Measurements from ENCODE around the gene GAMT. TPM values are rescaled to one million over a fixed set of nuclear protein-coding genes. Genes with fewer than 3 reads are reported as not detected.

GAMT gene
- total RNA-seq, 2 donors from 2014 or later = 38.4 to 49.6 TPM

DNA sequence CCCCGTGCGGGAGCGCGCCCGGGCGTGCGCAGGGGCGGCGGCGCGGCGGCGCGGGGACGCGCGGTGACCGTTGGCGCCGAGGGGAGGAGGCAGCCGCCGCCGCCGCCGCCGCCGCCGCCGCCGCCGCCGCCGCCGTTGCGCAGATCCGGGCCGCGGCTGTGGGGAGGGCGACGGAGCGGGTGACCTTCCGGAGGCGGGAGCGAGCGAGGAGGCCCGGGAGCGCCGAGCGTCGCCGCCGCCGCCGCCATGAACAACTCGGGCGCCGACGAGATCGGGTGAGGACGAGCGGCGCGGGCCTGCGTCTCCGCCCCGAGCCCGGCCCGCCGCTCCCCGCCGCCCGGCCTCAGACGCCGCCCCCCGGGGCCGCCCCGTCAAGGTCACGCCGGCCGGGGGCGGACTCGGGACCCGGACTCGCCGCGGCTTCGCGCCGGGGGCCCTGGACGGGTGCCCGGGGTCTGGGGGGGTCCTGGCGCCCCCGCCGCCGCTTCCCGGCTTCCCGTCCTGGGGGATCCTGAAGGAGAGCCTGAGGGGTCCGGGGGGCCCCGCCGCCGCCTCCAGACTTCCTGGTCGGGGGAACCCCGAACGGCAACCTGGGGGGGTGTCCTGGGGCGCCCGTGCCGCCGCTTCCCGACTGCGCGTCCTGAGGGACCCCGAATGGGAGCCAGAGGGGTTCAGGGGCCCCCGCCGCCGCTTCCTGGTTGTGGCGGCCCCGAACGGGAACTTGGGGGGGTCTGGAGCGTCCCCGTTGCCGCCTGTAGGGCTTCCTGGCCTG lies 6.4 kb upstream of the GAMT start, which contains the start of gene DAZAP1:
DAZAP1 (plus strand) TSS at position 59 of the 772 bp plus-strand sequence; CDS start at position 247, 188 bp downstream.
- Mint-ChIP-seq H3K36me3 (ENCODE audit: low read depth) (peaks cover 22% of the 10 kb centered on the region), H3K9me3 (no peaks in the 10 kb centered on the region), H3K27me3 (ENCODE audit: insufficient read depth) (no peaks in the 10 kb centered on the region), H3K4me1 (peaks cover 25% of the 10 kb centered on the region), H3K4me3 (peak within 1 kb of the TSS; percentile 89), H3K27ac (no peak within 1 kb of the TSS)
- H3K4me1 ChIP-seq (ENCODE audit: control insufficient read depth, insufficient read depth, low read length) = peaks cover 7% of the 10 kb centered on the region
- no peaks in the 10 kb centered on the region for H3K9me3 ChIP-seq (ENCODE audit: control insufficient read depth, low read length)
- no peak for DNase-seq
- H3K36me3 ChIP-seq (ENCODE audit: control insufficient read depth, insufficient read depth, low read length) = peaks cover 9% of the 10 kb centered on the region
- no peaks in the 10 kb centered on the region for H3K27me3 ChIP-seq (ENCODE audit: control insufficient read depth, insufficient read depth, low read length, poor library complexity, severe bottlenecking)
- H3K9ac ChIP-seq (ENCODE audit: extremely low read depth, low read length, poor library complexity, severe bottlenecking) = peak within 1 kb of the TSS; percentile 83
- peak within 1 kb of the TSS; percentile 32 for H3K27ac ChIP-seq (ENCODE audit: low read depth, low read length)
- H3K4me3 ChIP-seq (ENCODE audit: low read length) = peak within 1 kb of the TSS; percentile 93
- WGBS, 2 experiments (ENCODE audit: insufficient coverage in 1 of 2, insufficient read length in 1 of 2) = 0% methylated on average over 29 to 106 of the region's 121 CpGs
- TF ChIP-seq, protein P1, sequence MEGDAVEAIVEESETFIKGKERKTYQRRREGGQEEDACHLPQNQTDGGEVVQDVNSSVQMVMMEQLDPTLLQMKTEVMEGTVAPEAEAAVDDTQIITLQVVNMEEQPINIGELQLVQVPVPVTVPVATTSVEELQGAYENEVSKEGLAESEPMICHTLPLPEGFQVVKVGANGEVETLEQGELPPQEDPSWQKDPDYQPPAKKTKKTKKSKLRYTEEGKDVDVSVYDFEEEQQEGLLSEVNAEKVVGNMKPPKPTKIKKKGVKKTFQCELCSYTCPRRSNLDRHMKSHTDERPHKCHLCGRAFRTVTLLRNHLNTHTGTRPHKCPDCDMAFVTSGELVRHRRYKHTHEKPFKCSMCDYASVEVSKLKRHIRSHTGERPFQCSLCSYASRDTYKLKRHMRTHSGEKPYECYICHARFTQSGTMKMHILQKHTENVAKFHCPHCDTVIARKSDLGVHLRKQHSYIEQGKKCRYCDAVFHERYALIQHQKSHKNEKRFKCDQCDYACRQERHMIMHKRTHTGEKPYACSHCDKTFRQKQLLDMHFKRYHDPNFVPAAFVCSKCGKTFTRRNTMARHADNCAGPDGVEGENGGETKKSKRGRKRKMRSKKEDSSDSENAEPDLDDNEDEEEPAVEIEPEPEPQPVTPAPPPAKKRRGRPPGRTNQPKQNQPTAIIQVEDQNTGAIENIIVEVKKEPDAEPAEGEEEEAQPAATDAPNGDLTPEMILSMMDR (conservative IDR thresholded peaks at IDR 0.05) = no peak

DNA sequence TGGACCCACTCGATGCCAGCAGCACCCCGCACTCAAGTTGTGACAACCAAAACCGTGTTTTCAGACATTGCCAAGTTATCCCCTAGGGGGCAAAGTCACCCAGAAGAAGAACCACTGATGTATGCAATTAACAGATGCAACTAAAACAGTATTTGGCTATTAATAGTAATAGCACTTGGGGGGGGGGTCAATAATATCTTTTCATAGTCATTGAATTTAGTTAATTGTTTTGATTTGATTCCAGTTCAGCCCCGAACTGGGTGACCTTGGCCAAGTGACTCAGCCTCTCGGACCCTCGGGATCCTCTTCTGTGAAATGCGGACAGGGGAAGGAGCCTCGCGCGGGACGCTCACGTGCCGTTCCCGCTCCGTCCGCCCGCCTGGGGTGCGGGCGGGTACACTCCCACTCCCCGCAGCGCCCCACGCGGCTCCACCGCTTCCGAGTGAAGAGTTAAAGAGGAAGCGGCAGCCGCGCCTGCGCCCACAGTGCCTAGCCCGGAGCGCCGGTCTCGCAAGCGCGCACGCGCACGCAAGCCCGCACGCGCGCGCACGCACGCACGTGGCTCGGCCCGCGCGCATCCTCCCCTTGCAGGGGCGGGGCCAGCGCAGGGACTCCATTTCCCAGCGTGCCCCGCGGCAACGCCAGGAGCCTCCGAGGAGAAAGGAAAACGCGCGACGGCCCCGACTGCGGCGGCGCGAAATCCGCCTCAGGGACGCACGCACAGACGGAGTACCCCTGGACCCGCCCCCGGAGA lies 5.6 kb upstream of the GAMT start:
- Mint-ChIP-seq H3K27ac (no peak overlapping the region), H3K4me1 (peaks cover 25% of the 10 kb centered on the region), H3K36me3 (ENCODE audit: low read depth) (peaks cover 20% of the 10 kb centered on the region), H3K9me3 (no peaks in the 10 kb centered on the region), H3K27me3 (ENCODE audit: insufficient read depth) (no peaks in the 10 kb centered on the region), H3K4me3 (peak overlapping the region; percentile 89)
- peaks cover 7% of the 10 kb centered on the region for H3K4me1 ChIP-seq (ENCODE audit: control insufficient read depth, insufficient read depth, low read length)
- H3K9ac ChIP-seq (ENCODE audit: extremely low read depth, low read length, poor library complexity, severe bottlenecking) = no peak overlapping the region
- H3K4me3 ChIP-seq (ENCODE audit: low read length) = peak overlapping the region; percentile 89
- no peaks in the 10 kb centered on the region for H3K9me3 ChIP-seq (ENCODE audit: control insufficient read depth, low read length)
- 1% methylated on average over 36 to 72 of the region's 72 CpGs for WGBS, 2 experiments (ENCODE audit: insufficient coverage in 1 of 2, insufficient read length in 1 of 2)
- TF ChIP-seq, protein P1 (conservative IDR thresholded peaks at IDR 0.05) = peak; percentile 77
- peak; percentile 99 for DNase-seq
- H3K36me3 ChIP-seq (ENCODE audit: control insufficient read depth, insufficient read depth, low read length) = peaks cover 9% of the 10 kb centered on the region
- H3K27ac ChIP-seq (ENCODE audit: low read depth, low read length) = no peak overlapping the region
- H3K27me3 ChIP-seq (ENCODE audit: control insufficient read depth, insufficient read depth, low read length, poor library complexity, severe bottlenecking) = no peaks in the 10 kb centered on the region

- WGBS, 2 experiments (ENCODE audit: insufficient coverage in 1 of 2, insufficient read length in 1 of 2) = 85 to 90% methylated on average over 16 to 25 of the region's 25 CpGs
- no peak overlapping the region for H3K4me3 ChIP-seq (ENCODE audit: low read length)
- H3K4me3 Mint-ChIP-seq = peak overlapping the region; percentile 20
These were observed 1.2 kb upstream of the GAMT start for GRCh38 chr19:1402411-1403070.

More at GRCh38 chr19:1402411-1403070, 1.2 kb upstream of the GAMT start:
- H3K9me3 Mint-ChIP-seq = no peaks in the 10 kb centered on the region
- Histone ChIP-seq H3K27ac (ENCODE audit: low read depth, low read length) (no peak overlapping the region), H3K4me1 (ENCODE audit: control insufficient read depth, insufficient read depth, low read length) (no peaks in the 10 kb centered on the region), H3K36me3 (ENCODE audit: control insufficient read depth, insufficient read depth, low read length) (no peaks in the 10 kb centered on the region), H3K27me3 (ENCODE audit: control insufficient read depth, insufficient read depth, low read length, poor library complexity, severe bottlenecking) (no peaks in the 10 kb centered on the region), H3K9ac (ENCODE audit: extremely low read depth, low read length, poor library complexity, severe bottlenecking) (no peak overlapping the region), H3K9me3 (ENCODE audit: control insufficient read depth, low read length) (no peaks in the 10 kb centered on the region)
- no peak overlapping the region for H3K27ac Mint-ChIP-seq
- H3K4me1 Mint-ChIP-seq = peaks cover 3% of the 10 kb centered on the region
- TF ChIP-seq, protein P1 (conservative IDR thresholded peaks at IDR 0.05) = no peak
- H3K27me3 Mint-ChIP-seq (ENCODE audit: insufficient read depth) = no peaks in the 10 kb centered on the region
- peaks cover 5% of the 10 kb centered on the region for H3K36me3 Mint-ChIP-seq (ENCODE audit: low read depth)
- no peak for DNase-seq

Data from endodermal cell (in vitro differentiated cells).